ENCODE results near the gene TAGLN. TPM values are rescaled to one million over a fixed set of nuclear protein-coding genes. Genes with fewer than 3 reads are reported as not detected.

TAGLN gene
- total and polyA plus RNA-seq, 2 of the 8 experiments (the other 6 are each of a cell fraction or from before 2014, with no cell fraction given): 140 to 300 TPM

DNA sequence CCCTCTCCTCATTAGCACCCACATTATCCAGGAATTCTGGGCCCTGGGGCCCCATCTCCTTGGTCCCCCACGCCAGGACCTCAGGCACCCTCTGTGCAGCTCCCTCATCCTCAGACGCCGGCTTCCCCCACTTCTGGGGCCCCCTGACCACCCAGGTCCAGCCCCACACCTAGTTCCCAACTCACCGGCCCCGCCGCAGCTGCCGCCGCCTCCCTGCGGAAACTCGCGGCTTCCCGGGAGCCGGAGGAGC, 32.6 kb downstream of the TAGLN start, which contains the start of gene PCSK7:
TSS of gene PCSK7 (minus strand) at position 232 of the 250 bp plus-strand sequence. CDS start 2,229 bp downstream, outside the sequence.
- H2BK20ac ChIP-seq (ENCODE audit: low read length): no peak within 1 kb of the TSS
- H2BK15ac ChIP-seq (ENCODE audit: low read length): no peak within 1 kb of the TSS; the same call in 1 of the 2 replicates
- peaks cover 1 to 2% of the 10 kb centered on the region in 2 experiments for H4K20me1 ChIP-seq (replicated peaks in 1 of 2; ENCODE audit: control insufficient read depth in 1 of 2, insufficient read depth in 2 of 2, low read length in 2 of 2)
- H3K23me2 ChIP-seq (ENCODE audit: low read depth, low read length): peaks cover 7% of the 10 kb centered on the region
- H2AFZ ChIP-seq (ENCODE audit: low read length): peak within 1 kb of the TSS; percentile 99; the same call in 1 of the 2 replicates
- H3K4me1 ChIP-seq (replicated peaks in 1 of 4; ENCODE audit: control insufficient read depth in 3 of 4, insufficient read depth in 4 of 4, low read length in 3 of 4): peaks cover 0 to 8% (median 2%) of the 10 kb centered on the region in 4 experiments; a peak in 3 of 7 replicates
- no peak for TF ChIP-seq SP4 (IDR thresholded peaks at IDR 0.05; ENCODE audit: low read length)
- TF ChIP-seq ASH2L (IDR thresholded peaks at IDR 0.05; ENCODE audit: low read length): peak; percentile 28
- 0 out of 2 replicates have a peak, but pooled peaks have one; percentile 9 for TF ChIP-seq TBP (IDR thresholded peaks at IDR 0.05; ENCODE audit: low read depth, low read length)
- peak in 1 of 2 experiments; percentile 92; a peak in 1 of 4 replicates for TF ChIP-seq SIN3A (conservative IDR thresholded peaks at IDR 0.05 in 1 of 2, IDR thresholded peaks at IDR 0.05 in 1 of 2; ENCODE audit: low read depth in 1 of 2, low read length in 2 of 2)
- 0 out of 3 replicates have a peak, but pooled peaks of 1 of the 2 experiments have one; percentile 15 for TF ChIP-seq EP300 (IDR thresholded peaks at IDR 0.05; ENCODE audit: borderline replicate concordance in 1 of 2, low read depth in 2 of 2, low read length in 2 of 2)
- peak; percentile 28 for TF ChIP-seq TAF7 (optimal IDR thresholded peaks at IDR 0.05; ENCODE audit: borderline replicate concordance, low read depth, low read length)
- no peak for TF ChIP-seq TEAD4 (IDR thresholded peaks at IDR 0.05; ENCODE audit: low read depth, low read length)
- 0 out of 4 replicates have a peak, but pooled peaks have one; percentile 24 to 37 for TF ChIP-seq HDAC2 (IDR thresholded peaks at IDR 0.05; ENCODE audit: borderline replicate concordance in 1 of 2, low read depth in 2 of 2, low read length in 2 of 2)
- no peak for TF ChIP-seq JUND (IDR thresholded peaks at IDR 0.05; ENCODE audit: low read length)
- TF ChIP-seq RNF2 (IDR thresholded peaks at IDR 0.05; ENCODE audit: borderline replicate concordance, low read depth, low read length, missing control alignments, poor library complexity, severe bottlenecking): no peak
- no peak within 1 kb of the TSS for H2AK5ac ChIP-seq (ENCODE audit: low read depth, low read length)
- H4K91ac ChIP-seq (replicated peaks; ENCODE audit: insufficient read length, low read length): peak within 1 kb of the TSS; percentile 52
- H3K79me1 ChIP-seq (ENCODE audit: low read depth, low read length): peaks cover 7% of the 10 kb centered on the region; the same call in 1 of the 2 replicates
- no peak within 1 kb of the TSS for H2BK120ac ChIP-seq (replicated peaks; ENCODE audit: low read depth, low read length)
- H3K18ac ChIP-seq (ENCODE audit: extremely low read depth, low read length): peak within 1 kb of the TSS; percentile 52; the same call in 1 of the 2 replicates
- H3K23ac ChIP-seq (ENCODE audit: insufficient read length): no peak within 1 kb of the TSS
- 0% methylated on average over 10 of the region's 13 CpGs; no CpG with 5 or more reads in 1 of the 2 experiments for WGBS, 2 experiments (ENCODE audit: extremely low coverage in 1 of 2, insufficient coverage in 1 of 2, insufficient read length in 1 of 2, insufficient replicate concordance in 2 of 2, low coverage in 1 of 2, low lambda C conversion rate in 2 of 2, missing lambda C conversion rate in 1 of 2)
- peak within 1 kb of the TSS; percentile 23; the same call in 1 of the 2 replicates for H2BK5ac ChIP-seq (ENCODE audit: low read depth, low read length)
- POLR2A ChIA-PET (ENCODE audit: partially characterized antibody): interaction anchor here (0.7 to 6.0 kb wide), 10 partner anchors 10 to 445 kb away, joined by 3 to 53 read pairs (median 4); partner anchors contain the start of genes PAFAH1B2 and SIDT2
- peak within 1 kb of the TSS; percentile 93 to 96 for H3K4me2 ChIP-seq (ENCODE audit: insufficient read depth in 1 of 2, low read depth in 2 of 2, low read length in 2 of 2)
- peak within 1 kb of the TSS; percentile 73 for H3K4ac ChIP-seq (replicated peaks; ENCODE audit: insufficient read length, low read depth, low read length)
- peak within 1 kb of the TSS; percentile 71; the same call in 1 of the 2 replicates for H3K27ac ChIP-seq (ENCODE audit: low read depth, low read length)
- no peaks in the 10 kb centered on the region for H3K9me3 ChIP-seq (ENCODE audit: insufficient read depth in 2 of 2, low read depth in 1 of 2, low read length in 1 of 2)
- no peak for FAIRE-seq
- peak within 1 kb of the TSS; percentile 67 to 77 (median 72) for H3K9ac ChIP-seq (replicated peaks in 1 of 4; ENCODE audit: extremely low read depth in 1 of 4, low read depth in 3 of 4, low read length in 3 of 4)
- H3K27me3 ChIP-seq (replicated peaks in 1 of 4; ENCODE audit: control insufficient read depth in 3 of 4, extremely low read depth in 1 of 4, insufficient read depth in 3 of 4, low read length in 3 of 4): no peaks in the 10 kb centered on the region
- peak within 1 kb of the TSS; percentile 86; the same call in 1 of the 2 replicates for H4K8ac ChIP-seq (ENCODE audit: extremely low read depth, insufficient read depth, low read length)
- peak within 1 kb of the TSS; percentile 81 for H3K56ac ChIP-seq (replicated peaks; ENCODE audit: insufficient read length, low read depth, low read length)
- peaks cover 0 to 38% of the 10 kb centered on the region in 2 experiments; a peak in 2 of 4 replicates for H3K79me2 ChIP-seq (ENCODE audit: control insufficient read depth in 1 of 2, insufficient read depth in 2 of 2, low read length in 2 of 2)
- H3K36me3 ChIP-seq (ENCODE audit: control insufficient read depth in 2 of 4, insufficient read depth in 4 of 4, low read length in 3 of 4): peaks cover 4 to 13% (median 7%) of the 10 kb centered on the region in 4 experiments; a peak in 7 of 8 replicates
- CTCF ChIA-PET (ENCODE audit: partially characterized antibody): interaction anchor here (0.8 to 25.0 kb wide), 11 partner anchors 11 to 496 kb away, joined by 3 to 449 read pairs (median 4); partner anchors contain the start of genes SIDT2 and TAGLN
- H4K5ac ChIP-seq (ENCODE audit: insufficient read length, low read depth, low read length): peak within 1 kb of the TSS; percentile 80
- no peak within 1 kb of the TSS for H2BK12ac ChIP-seq (ENCODE audit: low read depth, low read length)
- H3K4me3 ChIP-seq (ENCODE audit: extremely low read depth in 1 of 4, insufficient read depth in 2 of 4, low read depth in 3 of 4, low read length in 4 of 4): peak within 1 kb of the TSS; percentile 76 to 100 (median 96)
- no peak within 1 kb of the TSS for H3K14ac ChIP-seq (ENCODE audit: insufficient read length)
- DNase-seq (ENCODE audit: low read depth in 1 of 2, low spot score in 2 of 2): no peak
